DND-41 (cell line): Measurements from ENCODE around the gene BAIAP2.

Experiments used
- CTCF ChIP-seq: IDR thresholded peaks from 2 replicates; pipeline ENCODE4 v1.5.1; 2012; ENCODE audit warnings: borderline replicate concordance, low read length, moderate library complexity, mild to moderate bottlenecking; ENCODE audit not compliant: poor library complexity, severe bottlenecking; ENCODE audit errors: extremely low read depth
- EZH2 ChIP-seq: IDR thresholded peaks from 3 replicates; pipeline ENCODE4 v1.6.1; 2012; ENCODE audit warnings: borderline replicate concordance, low read depth, mild to moderate bottlenecking, moderate library complexity, low read length, inconsistent platforms; ENCODE audit not compliant: severe bottlenecking

- TF ChIP-seq CTCF: no peak
- TF ChIP-seq EZH2: no peak
These were observed 47.0 kb upstream of the BAIAP2 start for GRCh38 chr17:80987941-80988461.
